ENCODE measurements around the gene BEST3. TPM values are rescaled to one million over a fixed set of nuclear protein-coding genes. Genes with fewer than 3 reads are reported as not detected.
A peak's percentile ranks its signal among the peaks of the same experiment; 100 is the strongest.

BEST3 gene
- polyA plus RNA-seq, 6 donors from 2014 or later = 0.27 to 0.57 TPM; not detected in 4

DNA sequence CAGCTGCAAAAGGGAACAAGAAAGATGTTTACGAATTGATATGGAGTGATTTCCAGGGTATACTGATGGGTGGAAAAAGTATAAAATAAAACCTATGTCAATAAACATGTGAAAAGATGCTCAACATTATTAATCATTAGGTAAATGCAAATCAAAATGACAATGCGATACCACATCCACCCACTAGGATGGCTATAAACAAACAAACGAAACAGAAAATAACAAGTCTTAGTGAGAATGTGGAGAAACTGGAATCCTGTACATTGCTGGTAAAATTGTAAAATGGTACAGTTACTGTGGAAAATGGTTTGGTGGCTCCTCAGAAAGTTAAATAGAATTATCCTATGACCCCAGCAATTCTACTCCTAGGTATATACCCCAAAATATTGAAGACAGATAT lies 9.5 kb upstream of the BEST3 start:
- Mint-ChIP-seq H3K4me3 (no peak overlapping the region), H3K9me3 (peaks cover 0 to 8% (median 1%) of the 10 kb centered on the region in 7 donors), H3K36me3 (no peaks in the 10 kb centered on the region), H3K27ac (no peak overlapping the region), H3K4me1 (no peaks in the 10 kb centered on the region), H3K27me3 (peaks cover 14 to 24% (median 24%) of the 10 kb centered on the region in 3 donors)
- DNase-seq = no peak
- ATAC-seq (ENCODE audit: low read depth in 2 of 2) = no peak

GRCh38 chr12:69704357-69704756 lies 5.3 kb upstream of the BEST3 start:
- Mint-ChIP-seq H3K9me3 (peaks cover 0 to 8% (median 1%) of the 10 kb centered on the region in 7 donors), H3K4me3 (no peak overlapping the region), H3K36me3 (no peaks in the 10 kb centered on the region), H3K27ac (no peak overlapping the region), H3K27me3 (peaks cover 15 to 32% (median 18%) of the 10 kb centered on the region in 3 donors), H3K4me1 (no peaks in the 10 kb centered on the region)
- ATAC-seq (ENCODE audit: low read depth in 2 of 2) (no peak), DNase-seq (no peak)

DNA sequence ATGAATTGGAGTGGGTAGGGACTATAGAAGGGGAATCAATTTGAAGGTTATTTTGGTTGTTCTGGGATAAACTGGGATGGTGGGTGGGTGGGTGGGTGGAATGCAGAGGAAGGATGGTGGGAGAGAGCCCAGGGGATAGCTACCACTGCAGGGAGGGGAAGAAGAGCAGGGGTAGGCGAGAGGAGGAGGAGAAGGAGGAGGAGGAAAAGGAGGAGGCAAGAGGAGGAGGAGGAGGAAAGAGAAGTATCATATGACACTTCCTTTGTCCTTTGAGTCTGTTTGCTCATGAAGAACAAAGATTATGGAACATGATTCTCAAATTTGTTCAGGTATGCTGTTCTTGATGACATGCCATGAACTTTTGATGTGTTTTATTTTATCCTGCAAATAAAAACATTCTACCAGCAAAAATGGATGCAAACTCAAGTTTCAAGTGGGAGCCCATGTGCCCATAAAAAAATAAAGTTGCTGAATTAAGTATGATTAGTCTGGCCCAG lies 4.1 kb upstream of the BEST3 start:
- peaks cover 0 to 1% (median 0%) of the 10 kb centered on the region in 7 donors for H3K9me3 Mint-ChIP-seq
- no peaks in the 10 kb centered on the region for H3K4me1 Mint-ChIP-seq
- H3K27ac Mint-ChIP-seq = no peak overlapping the region
- ATAC-seq (ENCODE audit: low read depth in 2 of 2) = no peak
- no peak for DNase-seq
- H3K36me3 Mint-ChIP-seq = no peaks in the 10 kb centered on the region
- H3K4me3 Mint-ChIP-seq = no peak overlapping the region
- H3K27me3 Mint-ChIP-seq = peaks cover 11 to 32% (median 14%) of the 10 kb centered on the region in 3 donors

DNA sequence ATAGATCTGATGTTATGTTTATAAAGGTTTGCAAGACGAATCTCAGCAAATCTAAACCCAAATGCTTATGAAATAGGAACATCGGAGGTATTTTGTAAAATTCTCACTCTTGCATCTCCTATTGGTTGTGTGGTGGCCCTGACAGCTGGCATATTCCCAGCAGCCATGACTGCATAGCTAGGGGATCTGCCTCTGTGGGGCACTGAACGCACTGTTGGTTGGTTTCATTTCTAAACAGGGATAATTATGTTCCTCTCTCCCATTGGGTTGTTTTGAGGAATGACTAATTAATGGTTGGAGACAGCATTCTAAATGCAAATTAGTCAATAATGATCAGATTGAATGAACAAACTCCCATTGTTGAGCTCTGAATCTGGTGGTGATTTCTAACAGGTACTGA lies 2.7 kb upstream of the BEST3 start:
- DNase-seq = no peak
- Mint-ChIP-seq H3K27ac (no peak overlapping the region), H3K36me3 (no peaks in the 10 kb centered on the region), H3K27me3 (peaks cover 5 to 21% (median 10%) of the 10 kb centered on the region in 3 donors), H3K9me3 (peaks cover 0 to 1% (median 0%) of the 10 kb centered on the region in 7 donors), H3K4me3 (no peak overlapping the region), H3K4me1 (peaks cover 0 to 8% (median 0%) of the 10 kb centered on the region in 3 donors)
- no peak for ATAC-seq (ENCODE audit: low read depth in 2 of 2)

DNA sequence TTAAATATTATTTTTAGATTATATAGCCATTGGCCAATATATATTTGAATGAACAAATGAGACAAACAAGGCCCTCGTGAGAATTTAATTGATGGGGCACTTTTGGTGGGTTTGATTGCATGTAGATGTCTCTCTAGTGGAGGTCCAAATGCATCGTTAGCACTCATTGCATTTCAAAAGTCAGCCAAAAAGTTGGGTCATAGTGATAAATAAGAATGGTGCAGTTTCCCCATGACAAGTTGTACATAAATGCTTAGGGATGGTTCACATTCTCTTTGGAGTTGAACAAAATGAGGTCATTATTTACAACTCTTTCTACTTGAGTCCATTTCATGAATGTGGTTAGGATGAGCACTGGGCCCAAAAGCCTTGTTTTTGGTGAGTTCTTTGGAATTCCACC lies 1.0 kb downstream of the BEST3 start:
- Mint-ChIP-seq H3K27ac (no peak overlapping the region), H3K27me3 (peaks cover 0 to 6% (median 5%) of the 10 kb centered on the region in 3 donors), H3K4me1 (peaks cover 0 to 8% (median 0%) of the 10 kb centered on the region in 3 donors), H3K36me3 (no peaks in the 10 kb centered on the region), H3K9me3 (no peaks in the 10 kb centered on the region), H3K4me3 (no peak overlapping the region)
- ATAC-seq (ENCODE audit: low read depth in 2 of 2) (no peak), DNase-seq (no peak)

DNA sequence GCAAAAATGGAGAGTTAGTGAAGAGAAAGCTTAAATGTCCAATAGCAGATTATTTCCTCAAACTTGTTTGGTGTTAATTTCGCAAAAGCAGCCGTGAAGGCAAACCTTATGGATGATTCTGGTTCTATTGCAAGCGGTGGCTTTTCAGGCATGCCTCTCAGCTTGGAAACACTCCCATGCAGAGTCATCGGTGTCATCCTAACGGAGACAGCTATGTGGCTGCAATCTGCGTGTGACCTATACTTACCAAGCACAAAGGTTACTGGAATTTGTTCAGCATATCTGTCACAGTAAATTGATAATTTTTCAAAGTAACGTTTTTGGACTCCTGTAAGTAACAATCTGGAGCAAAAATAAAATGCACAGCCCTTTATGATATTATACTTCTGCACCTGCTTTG lies 5.0 kb downstream of the BEST3 start:
- H3K27me3 Mint-ChIP-seq = peaks cover 0 to 5% (median 2%) of the 10 kb centered on the region in 3 donors
- no peak for ATAC-seq (ENCODE audit: low read depth in 2 of 2)
- no peak overlapping the region for H3K4me3 Mint-ChIP-seq
- peaks cover 0 to 4% (median 0%) of the 10 kb centered on the region in 7 donors for H3K9me3 Mint-ChIP-seq
- no peaks in the 10 kb centered on the region for H3K36me3 Mint-ChIP-seq
- DNase-seq = no peak
- peaks cover 0 to 8% (median 0%) of the 10 kb centered on the region in 3 donors for H3K4me1 Mint-ChIP-seq
- H3K27ac Mint-ChIP-seq = no peak overlapping the region

- no peak overlapping the region for H3K4me3 Mint-ChIP-seq
- H3K9me3 Mint-ChIP-seq = peaks cover 0 to 4% (median 0%) of the 10 kb centered on the region in 7 donors
- DNase-seq (no peak), ATAC-seq (ENCODE audit: low read depth in 2 of 2) (no peak)
- H3K27me3 Mint-ChIP-seq = peaks cover 8 to 14% (median 11%) of the 10 kb centered on the region in 3 donors
- no peaks in the 10 kb centered on the region for H3K36me3 Mint-ChIP-seq
- no peak overlapping the region for H3K27ac Mint-ChIP-seq
- no peaks in the 10 kb centered on the region for H3K4me1 Mint-ChIP-seq
Observed at GRCh38 chr12:69689638-69690037, 9.5 kb downstream of the BEST3 start.

GRCh38 chr12:69688471-69689427 lies 10.4 kb downstream of the BEST3 start:
- H3K4me1 Mint-ChIP-seq = no peaks in the 10 kb centered on the region
- no peak overlapping the region for H3K27ac Mint-ChIP-seq
- no peaks in the 10 kb centered on the region for H3K36me3 Mint-ChIP-seq
- no peak overlapping the region for H3K4me3 Mint-ChIP-seq
- peaks cover 0 to 4% (median 0%) of the 10 kb centered on the region in 7 donors for H3K9me3 Mint-ChIP-seq
- ATAC-seq (ENCODE audit: low read depth in 2 of 2) (no peak), DNase-seq (no peak)
- peaks cover 8 to 18% (median 11%) of the 10 kb centered on the region in 3 donors for H3K27me3 Mint-ChIP-seq

DNA sequence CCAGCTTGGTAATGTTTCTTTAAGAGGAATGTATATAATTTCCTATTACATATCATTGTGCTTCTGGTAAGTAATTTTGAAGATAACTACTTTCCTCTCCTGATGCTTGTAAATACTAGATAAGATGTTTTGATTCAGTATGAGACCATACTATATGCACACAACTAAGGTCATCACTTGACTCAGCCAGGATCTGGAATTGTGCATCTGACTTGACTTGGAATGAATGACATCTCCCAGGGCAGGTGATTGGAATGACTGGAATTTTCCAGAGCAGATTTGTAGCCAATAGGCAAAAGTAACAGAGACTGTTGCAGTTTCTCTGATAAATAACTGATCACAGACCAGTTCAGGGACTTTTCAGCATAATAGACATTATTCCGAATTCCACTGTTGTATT lies 11.1 kb downstream of the BEST3 start:
- H3K27me3 Mint-ChIP-seq = peaks cover 8 to 18% (median 11%) of the 10 kb centered on the region in 3 donors
- H3K9me3 Mint-ChIP-seq = peaks cover 0 to 4% (median 0%) of the 10 kb centered on the region in 7 donors
- no peak overlapping the region for H3K4me3 Mint-ChIP-seq
- H3K4me1 Mint-ChIP-seq = no peaks in the 10 kb centered on the region
- no peak overlapping the region for H3K27ac Mint-ChIP-seq
- no peak for DNase-seq
- H3K36me3 Mint-ChIP-seq = no peaks in the 10 kb centered on the region
- no peak for ATAC-seq (ENCODE audit: low read depth in 2 of 2)

- peak overlapping the region in 1 of 6 donors; percentile 35 for H3K27ac Mint-ChIP-seq
Observed at GRCh38 chr12:69687390-69687789, 11.7 kb downstream of the BEST3 start.

DNA sequence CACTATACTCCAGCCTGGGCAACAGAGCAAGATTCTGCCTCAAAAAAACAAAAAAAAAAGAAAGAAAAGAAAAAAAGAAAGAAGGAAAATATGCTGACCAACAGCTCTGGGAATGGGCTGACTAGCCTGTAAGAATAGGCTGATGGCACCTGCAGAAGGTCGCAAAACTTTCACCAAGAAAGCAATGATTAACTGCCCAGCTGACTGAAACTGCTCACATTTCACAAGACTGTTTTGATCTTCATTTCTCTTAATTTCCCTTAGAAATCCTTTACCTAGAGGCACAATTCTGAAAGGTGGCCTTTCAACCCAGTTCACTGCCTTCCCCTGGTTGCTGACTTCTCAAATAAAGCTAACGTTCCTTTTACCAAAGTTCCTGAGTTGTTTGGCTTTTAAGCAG lies 12.4 kb downstream of the BEST3 start:
- ATAC-seq (ENCODE audit: low read depth in 2 of 2) = no peak
- Mint-ChIP-seq H3K4me3 (no peak overlapping the region), H3K27me3 (peaks cover 8 to 18% (median 11%) of the 10 kb centered on the region in 3 donors), H3K9me3 (peaks cover 0 to under 1% (median 0%) of the 10 kb centered on the region in 7 donors), H3K27ac (no peak overlapping the region), H3K36me3 (no peaks in the 10 kb centered on the region), H3K4me1 (no peaks in the 10 kb centered on the region)
- no peak for DNase-seq

More at GRCh38 chr12:69687390-69687789, 11.7 kb downstream of the BEST3 start:
- DNase-seq (no peak), ATAC-seq (ENCODE audit: low read depth in 2 of 2) (no peak)
- Mint-ChIP-seq H3K36me3 (no peaks in the 10 kb centered on the region), H3K9me3 (peaks cover 0 to 4% (median 0%) of the 10 kb centered on the region in 7 donors), H3K4me3 (no peak overlapping the region), H3K4me1 (no peaks in the 10 kb centered on the region), H3K27me3 (peaks cover 8 to 18% (median 11%) of the 10 kb centered on the region in 3 donors)

GRCh38 chr12:69685810-69686209 lies 13.3 kb downstream of the BEST3 start:
- no peaks in the 10 kb centered on the region for H3K4me1 Mint-ChIP-seq
- H3K4me3 Mint-ChIP-seq = no peak overlapping the region
- DNase-seq (no peak), ATAC-seq (ENCODE audit: low read depth in 2 of 2) (no peak)
- H3K36me3 Mint-ChIP-seq = no peaks in the 10 kb centered on the region
- H3K27ac Mint-ChIP-seq = no peak overlapping the region
- peaks cover 6 to 18% (median 11%) of the 10 kb centered on the region in 3 donors for H3K27me3 Mint-ChIP-seq
- H3K9me3 Mint-ChIP-seq = no peaks in the 10 kb centered on the region

DNA sequence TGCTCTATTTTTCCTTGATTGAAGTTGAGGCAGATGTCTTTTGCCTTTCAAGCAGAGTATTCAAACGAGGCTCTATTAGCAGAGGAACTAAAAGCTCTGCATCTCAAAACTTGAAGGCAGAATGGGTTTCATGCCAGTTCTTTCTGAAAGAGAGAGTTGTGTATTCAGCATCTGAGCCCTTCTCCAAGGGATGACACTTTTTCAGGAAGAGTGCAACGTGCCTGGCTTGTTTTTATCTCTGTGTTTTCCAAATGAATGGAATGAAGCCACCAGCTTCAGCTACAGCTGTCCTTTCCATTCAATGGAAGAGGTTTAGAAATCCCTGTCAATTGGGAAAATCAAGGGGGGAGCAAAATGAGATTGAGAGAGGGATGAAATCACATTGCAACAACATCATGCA lies 14.6 kb downstream of the BEST3 start:
- DNase-seq (no peak), ATAC-seq (ENCODE audit: low read depth in 2 of 2) (no peak)
- Mint-ChIP-seq H3K27ac (no peak overlapping the region), H3K9me3 (no peaks in the 10 kb centered on the region), H3K4me1 (no peaks in the 10 kb centered on the region), H3K27me3 (peaks cover 4 to 18% (median 11%) of the 10 kb centered on the region in 3 donors), H3K36me3 (no peaks in the 10 kb centered on the region), H3K4me3 (no peak overlapping the region)
